NCI-H1694 (cell line): Measurements from ENCODE around the gene WIPF3.
A peak's percentile ranks its signal among the peaks of the same experiment; 100 is the strongest.
"Not testable (repeated sequence)": the region's sequence is repeated elsewhere in the genome, so short reads cannot be mapped to it uniquely, and the experiment has no call there.

ENCODE experiments used
- DNase-seq: peaks from one replicate; lab custom pipeline; 2025; lab: John Stamatoyannopoulos, UW

Gene WIPF3

GRCh38 chr7:29955075-29955792 is 148.9 kb downstream of the WIPF3 start:
- DNase-seq, result no peak

GRCh38 chr7:29955799-29956486 is 149.6 kb downstream of the WIPF3 start:
- DNase-seq, result no peak

- DNase-seq, result no peak
Observed at GRCh38 chr7:29956487-29956836, 150.2 kb downstream of the WIPF3 start.

- peak; percentile 52 for DNase-seq
Observed at GRCh38 chr7:29957521-29958310, 151.4 kb downstream of the WIPF3 start.

GRCh38 chr7:29958667-29959358 is 152.5 kb downstream of the WIPF3 start:
- DNase-seq, result no peak

- DNase-seq, result not testable (repeated sequence)
Observed at GRCh38 chr7:29961611-29962010, 155.3 kb downstream of the WIPF3 start.

- DNase-seq, result no peak
Observed at GRCh38 chr7:29962035-29962434, 155.7 kb downstream of the WIPF3 start.

- no peak for DNase-seq
Observed at GRCh38 chr7:29965030-29965429, 158.7 kb downstream of the WIPF3 start.
